ENCODE results near the gene ARL8B. TPM values are rescaled to one million over a fixed set of nuclear protein-coding genes. Genes with fewer than 3 reads are reported as not detected.
A peak's percentile ranks its signal among the peaks of the same experiment; 100 is the strongest.

The ARL8B gene
- total and polyA plus RNA-seq, 2 of the 8 experiments (the other 6 are each of a cell fraction or from before 2014, with no cell fraction given), result 14.5 to 27.8 TPM

GRCh38 chr3:5212628-5213573 lies 90.8 kb downstream of the ARL8B start:
- peaks cover 8 to 17% (median 14%) of the 10 kb centered on the region in 4 experiments; a peak in 6 of 7 replicates for H3K4me1 ChIP-seq (replicated peaks in 1 of 4; ENCODE audit: control insufficient read depth in 3 of 4, insufficient read depth in 4 of 4, low read length in 3 of 4)
- H3K36me3 ChIP-seq (ENCODE audit: control insufficient read depth in 2 of 4, insufficient read depth in 4 of 4, low read length in 3 of 4), result peaks cover 10 to 54% (median 33%) of the 10 kb centered on the region in 4 experiments; a peak in 7 of 8 replicates
- peak overlapping the region; percentile 34 for H4K5ac ChIP-seq (ENCODE audit: insufficient read length, low read depth, low read length)
- H3K9me3 ChIP-seq (ENCODE audit: insufficient read depth in 2 of 2, low read depth in 1 of 2, low read length in 1 of 2), result no peaks in the 10 kb centered on the region
- no peak overlapping the region for H3K27ac ChIP-seq (ENCODE audit: low read depth, low read length)
- H3K4me3 ChIP-seq (ENCODE audit: extremely low read depth in 1 of 4, insufficient read depth in 2 of 4, low read depth in 3 of 4, low read length in 4 of 4), result peak overlapping the region in 1 of 4 experiments; percentile 9; a peak in 2 of 8 replicates
- no peak overlapping the region for H3K23ac ChIP-seq (ENCODE audit: insufficient read length)
- peak overlapping the region; percentile 25 for H3K4ac ChIP-seq (replicated peaks; ENCODE audit: insufficient read length, low read depth, low read length)
- CTCF ChIA-PET (ENCODE audit: partially characterized antibody), result interaction anchor here (0.7 to 1.2 kb wide), 4 partner anchors 12 to 90 kb away, joined by 3 read pairs; no protein-coding TSS in a partner anchor
- H3K9ac ChIP-seq (replicated peaks in 1 of 4; ENCODE audit: extremely low read depth in 1 of 4, low read depth in 3 of 4, low read length in 3 of 4), result no peak overlapping the region; a peak in 1 of 7 replicates
- H3K79me1 ChIP-seq (ENCODE audit: low read depth, low read length), result no peaks in the 10 kb centered on the region
- H3K79me2 ChIP-seq (ENCODE audit: control insufficient read depth in 1 of 2, insufficient read depth in 2 of 2, low read length in 2 of 2), result no peaks in the 10 kb centered on the region
- peaks cover 0 to 1% of the 10 kb centered on the region in 2 experiments for H4K20me1 ChIP-seq (replicated peaks in 1 of 2; ENCODE audit: control insufficient read depth in 1 of 2, insufficient read depth in 2 of 2, low read length in 2 of 2)
- FAIRE-seq (peak; percentile 28), DNase-seq (ENCODE audit: low read depth in 1 of 2, low spot score in 2 of 2) (no peak)
- H3K14ac ChIP-seq (ENCODE audit: insufficient read length), result no peak overlapping the region
- H2BK15ac ChIP-seq (ENCODE audit: low read length), result no peak overlapping the region
- 72% methylated on average over 9 of the region's 9 CpGs; no CpG with 5 or more reads in 1 of the 2 experiments for WGBS, 2 experiments (ENCODE audit: extremely low coverage in 1 of 2, insufficient coverage in 1 of 2, insufficient read length in 1 of 2, insufficient replicate concordance in 2 of 2, low coverage in 1 of 2, low lambda C conversion rate in 2 of 2, missing lambda C conversion rate in 1 of 2)
- H3K4me2 ChIP-seq (ENCODE audit: insufficient read depth in 1 of 2, low read depth in 2 of 2, low read length in 2 of 2), result peak overlapping the region; percentile 14 to 61
- no peak overlapping the region for H2BK12ac ChIP-seq (ENCODE audit: low read depth, low read length)
- H4K91ac ChIP-seq (replicated peaks; ENCODE audit: insufficient read length, low read length), result peak overlapping the region; percentile 84
- no peak overlapping the region for H2BK20ac ChIP-seq (ENCODE audit: low read length)
- H3K18ac ChIP-seq (ENCODE audit: extremely low read depth, low read length), result no peak overlapping the region
- H4K8ac ChIP-seq (ENCODE audit: extremely low read depth, insufficient read depth, low read length), result no peak overlapping the region
- H2BK120ac ChIP-seq (replicated peaks; ENCODE audit: low read depth, low read length), result no peak overlapping the region
- no peaks in the 10 kb centered on the region for H3K23me2 ChIP-seq (ENCODE audit: low read depth, low read length)
- H2AFZ ChIP-seq (ENCODE audit: low read length), result no peak overlapping the region
- POLR2A ChIA-PET (ENCODE audit: partially characterized antibody), result interaction anchor here (0.8 to 2.0 kb wide), 4 partner anchors 16 to 28 kb away, joined by 3 to 5 read pairs (median 4); partner anchors contain the start of gene EDEM1
- no peak overlapping the region for H2AK5ac ChIP-seq (ENCODE audit: low read depth, low read length)
- no peak overlapping the region for H3K56ac ChIP-seq (replicated peaks; ENCODE audit: insufficient read length, low read depth, low read length)
- H3K27me3 ChIP-seq (replicated peaks in 1 of 4; ENCODE audit: control insufficient read depth in 3 of 4, extremely low read depth in 1 of 4, insufficient read depth in 3 of 4, low read length in 3 of 4), result no peaks in the 10 kb centered on the region
- H2BK5ac ChIP-seq (ENCODE audit: low read depth, low read length), result peak overlapping the region; percentile 14; the same call in 1 of the 2 replicates
- TF ChIP-seq ATF3 (IDR thresholded peaks at IDR 0.05; ENCODE audit: insufficient read depth, low read depth, low read length), result no peak

All from H1 (cell line).